GM19455 (cell line): ENCODE results near the gene XKR7.
"Not testable (repeated sequence)": the region's sequence is repeated elsewhere in the genome, so short reads cannot be mapped to it uniquely, and the experiment has no call there.

Source experiments
- ATAC-seq: cut with Tn5 transposase; IDR thresholded peaks from one replicate; pipeline ENCODE4 v1.9.1; 2021; ENCODE audit not compliant: unreplicated experiment

XKR7 gene

GRCh38 chr20:31967830-31968249 is at the start of gene XKR7:
Gene XKR7 (plus strand): TSS chr20:31968151. CDS start chr20:31968176, 25 bp downstream.
- ATAC-seq: no peak

- ATAC-seq: no peak
Measured at GRCh38 chr20:31918466-31919105, 49.4 kb upstream of the XKR7 start.

GRCh38 chr20:31919410-31920155 is 48.4 kb upstream of the XKR7 start:
- ATAC-seq: no peak

- no peak for ATAC-seq
Measured at GRCh38 chr20:31920275-31920855, 47.6 kb upstream of the XKR7 start.

- not testable (repeated sequence) for ATAC-seq
Measured at GRCh38 chr20:31921480-31921879, 46.5 kb upstream of the XKR7 start.

- ATAC-seq: no peak
Measured at GRCh38 chr20:31922181-31922580, 45.8 kb upstream of the XKR7 start.

GRCh38 chr20:31922588-31922987 is 45.4 kb upstream of the XKR7 start:
- no peak for ATAC-seq

GRCh38 chr20:31923388-31924331 is 44.3 kb upstream of the XKR7 start:
- ATAC-seq: no peak

- ATAC-seq: no peak
Measured at GRCh38 chr20:31924561-31924960, 43.4 kb upstream of the XKR7 start.

- ATAC-seq: no peak
Measured at GRCh38 chr20:31925631-31926030, 42.3 kb upstream of the XKR7 start.

GRCh38 chr20:31926493-31926892 is 41.5 kb upstream of the XKR7 start:
- ATAC-seq: no peak

GRCh38 chr20:31927627-31928159 is 40.3 kb upstream of the XKR7 start:
- ATAC-seq: no peak

GRCh38 chr20:31929631-31930030 is 38.3 kb upstream of the XKR7 start:
- ATAC-seq: not testable (repeated sequence)

GRCh38 chr20:31930779-31931178 is 37.2 kb upstream of the XKR7 start:
- no peak for ATAC-seq

- ATAC-seq: no peak
Measured at GRCh38 chr20:31933698-31934097, 34.3 kb upstream of the XKR7 start.

- no peak for ATAC-seq
Measured at GRCh38 chr20:31934491-31934890, 33.5 kb upstream of the XKR7 start.

GRCh38 chr20:31934968-31935764 is 32.8 kb upstream of the XKR7 start:
- no peak for ATAC-seq

- no peak for ATAC-seq
Measured at GRCh38 chr20:31936420-31936819, 31.5 kb upstream of the XKR7 start.

GRCh38 chr20:31937820-31938219 is 30.1 kb upstream of the XKR7 start:
- ATAC-seq: no peak

- ATAC-seq: no peak
Measured at GRCh38 chr20:31939661-31940060, 28.3 kb upstream of the XKR7 start.
